Heart left ventricle (tissue), 16 donors: ENCODE data around the gene C1QTNF1. TPM values are rescaled to one million over a fixed set of nuclear protein-coding genes. Genes with fewer than 3 reads are reported as not detected.
A peak's percentile ranks its signal among the peaks of the same experiment; 100 is the strongest.

Experiments used
- ATAC-seq, 4 donors: fragments of 200-7000 bp; cut with Tn5 transposase; one replicate each; pipeline ENCODE4 v1.9.1; 2020 to 2022; ENCODE audit warnings: moderate library complexity in 4 of 4, mild to moderate bottlenecking in 3 of 4, moderate number of reproducible peaks in 1 of 4
- DNase-seq, 5 donors: peaks; one replicate each; pipeline ENCODE4 v3.0.0-alpha.2; 2020
- H3K27ac ChIP-seq, 12 donors: fragments of 200-600 bp; sonication (generic) in 4 of 12; one replicate each; pipeline versions ENCODE4 v1.5.0 to v1.8.0; 2016 to 2022; ENCODE audit warnings: mild to moderate bottlenecking in 2 of 12
- H3K27me3 ChIP-seq, 9 donors: fragments of 200-600 bp; sonication (generic) in 2 of 9; one replicate each; pipeline versions ENCODE4 v1.5.1 to v1.8.0; 2016 to 2022; ENCODE audit warnings: mild to moderate bottlenecking in 3 of 9
- H3K36me3 ChIP-seq, 9 donors: fragments of 200-600 bp; sonication (generic) in 2 of 9; one replicate each; pipeline versions ENCODE4 v1.5.0 to v1.8.0; 2018 to 2022; ENCODE audit warnings: mild to moderate bottlenecking in 2 of 9
- H3K4me1 ChIP-seq, 12 donors: fragments of 200-600 bp; sonication (generic) in 4 of 12; one replicate each; pipeline versions ENCODE4 v1.5.0 to v1.8.0; 2016 to 2022; ENCODE audit warnings: mild to moderate bottlenecking in 3 of 12
- H3K4me3 ChIP-seq, 12 donors: fragments of 200-600 bp; sonication (generic) in 4 of 12; one replicate each; pipeline versions ENCODE4 v1.5.0 to v1.8.0; 2017 to 2022; ENCODE audit warnings: mild to moderate bottlenecking in 9 of 12, moderate library complexity in 4 of 12
- H3K9me3 ChIP-seq, 12 donors: fragments of 200-600 bp; sonication (generic) in 4 of 12; one replicate each; pipeline versions ENCODE4 v1.5.0 to v1.8.0; 2016 to 2022; ENCODE audit warnings: mild to moderate bottlenecking in 1 of 12
- CTCF ChIP-seq, 12 donors: fragments of 200-600 bp; sonication (generic) in 4 of 12; IDR thresholded peaks; one replicate each; pipeline versions ENCODE4 v1.5.0 to v1.8.0; 2018 to 2022; ENCODE audit warnings: antibody characterized with exemption in 12 of 12, mild to moderate bottlenecking in 5 of 12
- POLR2A ChIP-seq, 2 donors: fragments of 450-650 bp; IDR thresholded peaks; one replicate each; pipeline ENCODE4 v1.6.1; 2017; ENCODE audit warnings: antibody characterized with exemption in 2 of 2, mild to moderate bottlenecking in 2 of 2, moderate library complexity in 2 of 2
- WGBS, 4 donors: extraction: QIAGEN DNeasy Blood & Tissue Kit in 2 of 4; methylation state at CpG; one replicate each; pipeline versions ENCODE4 v1.1.5 to v1.1.7; 2013 to 2018; 5-methylcytosine and 5-hydroxymethylcytosine counted together
- intact Hi-C, 10 donors: fragments of 100-400 bp; cut with DNase I; formaldehyde crosslinking; loops; one replicate each; pipeline versions ENCODE4 v1.11.1 to v1.14.2; 2022
- polyA plus RNA-seq, 2 donors: library from polyadenylated mRNA; stranded (reverse); fragments of 200-250 nt; gene quantifications; one replicate each; pipeline ENCODE4 v1.2.3, GENCODE V29; 2013
- total RNA-seq, 9 donors: library from RNA; depleted of rRNA in 2 of 9; stranded (reverse); fragments of >200 nt in 2 of 9; fragmentation: NEBNext Ultra II Directional in 3 of 9; extraction: Animal tissue kit (Norgen Biotek cat#: 25700) in 3 of 9; gene quantifications; one replicate each; pipeline versions ENCODE4 v1.1.0 to v1.2.4, GENCODE V29; 2016 to 2023
- donor health status: ischemic (EF 13 %, LVEDD 7.1; RV severe dilation, severe dysfunction).
- donor health status: healthy with polysubstance abuse.
- donor health status: DM: no; HTN: yes; CAD: no.
- donor health status: DM: no; HTN: no; CAD: no.
- donor health status: ischemic (EF 25% LVEDD 6.9; RV normal size, moderate dysfunction).
- donor health status: ischemic (EF 25% LVEDD 5.7; RV mildly dilated, moderate dysfunction).
- donor health status: healthy.
- donor health status: DM: yes; HTN: yes; CAD: no.
- donor health status: ischemic (EF 35%, LVEDD 5.7; RV mildly dilated, moderate dysfunction).
- donor health status: nonischemic (EF 11% LVEDD 7.7; RV severe dilation, severe dysfunction).
- donor health status: DM: yes; HTN: yes; CAD: no.
- donor health status: PGD.
- donor health status: ischemic (EF 29% LVEDD 5.4; RV normal size, mild dysfunction).
- donor health status: nonischemic (EF 23%, LVEDD 6.1; RV moderate dilation, normal function).

The C1QTNF1 gene
- total and polyA plus RNA-seq, 11 donors, result 37.0 to 406 (median 85.5) TPM

GRCh38 chr17:78985395-78985794 lies 38.6 kb upstream of the C1QTNF1 start:
- DNase-seq, result no peak

GRCh38 chr17:78986048-78986648 lies 37.8 kb upstream of the C1QTNF1 start:
- Histone ChIP-seq H3K27me3 (no peaks in the 10 kb centered on the region), H3K27ac (peak overlapping the region; percentile 66 to 90 (median 82)), H3K9me3 (no peaks in the 10 kb centered on the region), H3K4me3 (peak overlapping the region in 11 of 12 donors; percentile 33 to 70 (median 47)), H3K36me3 (peaks cover 0 to 13% (median 11%) of the 10 kb centered on the region in 9 donors), H3K4me1 (peaks cover 7 to 35% (median 18%) of the 10 kb centered on the region in 12 donors)
- intact Hi-C loops, result loop anchor here in 1 of 10 donors (2.0 kb wide), 1 partner anchor 57 kb away; no protein-coding TSS in a partner anchor
- TF ChIP-seq CTCF (IDR thresholded peaks at IDR 0.05), result peak; percentile 24 to 61 (median 46)
- no peak for TF ChIP-seq POLR2A (IDR thresholded peaks at IDR 0.05)
- DNase-seq (peak in 2 of 5 donors; percentile 58 to 61), ATAC-seq (peak; percentile 45 to 82 (median 74))
- 19 to 24% (median 21%) methylated on average over 6 of the region's 6 CpGs for WGBS, 4 donors

More at GRCh38 chr17:78985395-78985794, 38.6 kb upstream of the C1QTNF1 start:
- peaks cover 0 to 6% (median 3%) of the 10 kb centered on the region in 9 donors for H3K36me3 ChIP-seq
- H3K4me1 ChIP-seq, result peaks cover 7 to 36% (median 19%) of the 10 kb centered on the region in 12 donors
- intact Hi-C loops, result no loop called here
- WGBS, 4 donors, result 93 to 96% (median 95%) methylated on average over 5 of the region's 5 CpGs
- TF ChIP-seq CTCF (IDR thresholded peaks at IDR 0.05) (no peak), POLR2A (IDR thresholded peaks at IDR 0.05) (no peak)
- peak overlapping the region in 10 of 12 donors; percentile 69 to 90 (median 83) for H3K27ac ChIP-seq
- H3K9me3 ChIP-seq, result no peaks in the 10 kb centered on the region
- H3K4me3 ChIP-seq, result no peak overlapping the region
- ATAC-seq, result no peak
- H3K27me3 ChIP-seq, result no peaks in the 10 kb centered on the region

- Histone ChIP-seq H3K36me3 (peaks cover 0 to 20% (median 17%) of the 10 kb centered on the region in 9 donors), H3K27me3 (no peaks in the 10 kb centered on the region), H3K9me3 (no peaks in the 10 kb centered on the region), H3K27ac (peak overlapping the region; percentile 66 to 90 (median 82)), H3K4me3 (peak overlapping the region; percentile 17 to 70 (median 46)), H3K4me1 (peaks cover 7 to 35% (median 18%) of the 10 kb centered on the region in 12 donors)
- peak in 1 of 12 donors; percentile 11 for TF ChIP-seq CTCF (IDR thresholded peaks at IDR 0.05)
- no peak for TF ChIP-seq POLR2A (IDR thresholded peaks at IDR 0.05)
- DNase-seq (peak in 2 of 5 donors; percentile 32 to 48), ATAC-seq (peak; percentile 48 to 70 (median 59))
- 7 to 10% (median 8%) methylated on average over 15 of the region's 15 CpGs for WGBS, 4 donors
- intact Hi-C loops, result loop anchor here in 1 of 10 donors (2.0 kb wide), 1 partner anchor 56 kb away; no protein-coding TSS in a partner anchor
These were observed 37.2 kb upstream of the C1QTNF1 start for GRCh38 chr17:78986649-78987328.

- peak in 2 of 4 donors; percentile 30 to 38 for ATAC-seq
- intact Hi-C loops, result no loop called here
- Histone ChIP-seq H3K4me1 (peaks cover 7 to 35% (median 20%) of the 10 kb centered on the region in 12 donors), H3K27me3 (no peaks in the 10 kb centered on the region), H3K4me3 (no peak overlapping the region), H3K36me3 (peaks cover 0 to 33% (median 29%) of the 10 kb centered on the region in 9 donors), H3K9me3 (no peaks in the 10 kb centered on the region), H3K27ac (peak overlapping the region in 6 of 12 donors; percentile 55 to 86 (median 82))
- 34 to 51% (median 43%) methylated on average over 6 of the region's 6 CpGs for WGBS, 4 donors
- DNase-seq, result peak in 1 of 5 donors; percentile 18
- TF ChIP-seq CTCF (IDR thresholded peaks at IDR 0.05) (no peak), POLR2A (IDR thresholded peaks at IDR 0.05) (no peak)
These were observed 35.8 kb upstream of the C1QTNF1 start for GRCh38 chr17:78988152-78988551.
